ENCODE data around the gene TUBB6. TPM values are rescaled to one million over a fixed set of nuclear protein-coding genes. Genes with fewer than 3 reads are reported as not detected.
A peak's percentile ranks its signal among the peaks of the same experiment; 100 is the strongest.

Gene TUBB6
- total and polyA plus RNA-seq, 8 donors: 55.6 to 140 (median 83.1) TPM

- DNase-seq: peak; percentile 61 to 89 (median 82)
Observed at GRCh38 chr18:12278741-12279682, 29.0 kb upstream of the TUBB6 start.

GRCh38 chr18:12279781-12280531, 28.1 kb upstream of the TUBB6 start:
- Histone ChIP-seq H3K4me1 (peaks cover 0 to 12% of the 10 kb centered on the region in 2 donors), H3K36me3 (no peaks in the 10 kb centered on the region), H3K9me3 (no peaks in the 10 kb centered on the region), H3K27ac (peak overlapping the region; percentile 80 to 91), H3K4me3 (no peak overlapping the region), H3K27me3 (no peaks in the 10 kb centered on the region)
- DNase-seq: no peak
- no peak for ATAC-seq
- intact Hi-C loops (cut with DNase I): no loop called here
- no peak for TF ChIP-seq CTCF (IDR thresholded peaks at IDR 0.05)

More at GRCh38 chr18:12278741-12279682, 29.0 kb upstream of the TUBB6 start:
- intact Hi-C loops (cut with DNase I): no loop called here
- H3K4me1 ChIP-seq: peaks cover 0 to 12% of the 10 kb centered on the region in 2 donors
- H3K36me3 ChIP-seq: no peaks in the 10 kb centered on the region
- peak; percentile 92 for ATAC-seq
- H3K9me3 ChIP-seq: no peaks in the 10 kb centered on the region
- H3K27me3 ChIP-seq: no peaks in the 10 kb centered on the region
- TF ChIP-seq CTCF (IDR thresholded peaks at IDR 0.05): peak in 1 of 2 donors; percentile 22
- H3K27ac ChIP-seq: peak overlapping the region; percentile 80 to 91
- peak overlapping the region; percentile 15 to 20 for H3K4me3 ChIP-seq

GRCh38 chr18:12281861-12282260, 26.2 kb upstream of the TUBB6 start:
- no peak overlapping the region for H3K27ac ChIP-seq
- H3K4me1 ChIP-seq: peaks cover 0 to 12% of the 10 kb centered on the region in 2 donors
- no peak for TF ChIP-seq CTCF (IDR thresholded peaks at IDR 0.05)
- H3K4me3 ChIP-seq: no peak overlapping the region
- no peaks in the 10 kb centered on the region for H3K36me3 ChIP-seq
- DNase-seq: no peak
- intact Hi-C loops (cut with DNase I): no loop called here
- H3K9me3 ChIP-seq: no peaks in the 10 kb centered on the region
- H3K27me3 ChIP-seq: peaks cover 0 to 17% of the 10 kb centered on the region in 2 donors
- ATAC-seq: no peak

- Histone ChIP-seq H3K9me3 (no peaks in the 10 kb centered on the region), H3K27ac (no peak overlapping the region), H3K4me3 (no peak overlapping the region), H3K36me3 (no peaks in the 10 kb centered on the region), H3K27me3 (peaks cover 0 to 24% of the 10 kb centered on the region in 2 donors), H3K4me1 (peaks cover 0 to 17% of the 10 kb centered on the region in 2 donors)
- DNase-seq (no peak), ATAC-seq (no peak)
- intact Hi-C loops (cut with DNase I): no loop called here
- TF ChIP-seq CTCF (IDR thresholded peaks at IDR 0.05): no peak
Observed at GRCh38 chr18:12282442-12283039, 25.5 kb upstream of the TUBB6 start.
